ENCODE data around the gene CTSE. TPM values are rescaled to one million over a fixed set of nuclear protein-coding genes. Genes with fewer than 3 reads are reported as not detected.
"Not testable (repeated sequence)": the region's sequence is repeated elsewhere in the genome, so short reads cannot be mapped to it uniquely, and the experiment has no call there.

CTSE gene
- total and polyA plus RNA-seq, 2 of the 4 experiments (the other 2 are of a cell fraction) = not detected

DNA sequence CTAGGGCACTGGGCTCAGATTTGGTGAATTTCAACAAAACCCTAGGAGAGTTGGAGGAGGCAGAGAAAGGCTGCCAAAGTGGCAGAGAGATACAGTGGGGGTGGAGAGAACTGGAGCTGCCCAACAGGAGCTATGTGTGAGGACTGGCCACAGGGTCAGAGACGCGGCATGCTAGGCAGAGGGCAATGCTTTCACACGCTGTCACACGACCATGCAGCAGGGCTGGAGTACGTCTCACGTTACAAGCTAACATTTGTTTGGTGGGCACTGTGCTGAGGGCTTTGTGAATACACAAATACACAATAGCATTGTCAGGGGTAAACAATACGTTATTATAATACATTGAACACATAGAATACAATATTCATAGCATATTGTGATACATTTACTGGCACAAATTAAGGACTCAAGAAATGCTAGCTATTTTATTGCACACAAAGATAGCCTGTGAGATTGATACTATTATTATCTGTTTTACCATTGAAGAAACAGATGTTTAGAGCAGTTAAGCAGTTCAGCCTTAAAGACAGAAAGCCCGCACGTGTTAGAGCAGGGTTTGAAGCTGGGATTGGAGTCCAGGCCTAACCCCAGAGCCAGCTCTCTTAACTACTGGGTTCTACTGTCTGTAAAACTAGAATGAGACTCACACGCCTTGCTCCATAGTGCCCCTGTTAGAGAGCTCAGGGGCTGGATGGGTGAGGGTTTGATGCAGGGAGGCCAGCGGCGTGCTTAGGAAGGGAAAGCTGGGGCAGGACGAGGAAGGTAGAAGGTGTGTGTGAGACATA is 25.0 kb downstream of the CTSE start:
- no peaks in the 10 kb centered on the region for H3K9me3 ChIP-seq (ENCODE audit: control insufficient read depth, insufficient read depth, low read length)
- H4K8ac ChIP-seq (ENCODE audit: low read depth in 2 of 2, low read length in 2 of 2) = no peak overlapping the region
- peaks cover 22% of the 10 kb centered on the region for H3K4me1 ChIP-seq (ENCODE audit: control insufficient read depth, insufficient read depth, low read length)
- no peak overlapping the region for H3K23ac ChIP-seq (ENCODE audit: low read depth, low read length)
- no TSS peak for BruUV-seq (replicated peaks)
- H3K9me1 ChIP-seq (ENCODE audit: insufficient read depth, low read length) = peaks cover 11% of the 10 kb centered on the region
- H2BK120ac ChIP-seq (ENCODE audit: low read depth, low read length) = no peak overlapping the region
- no peak overlapping the region for H3K27ac ChIP-seq (ENCODE audit: insufficient read depth, low read length)
- ATAC-seq (ENCODE audit: low read depth) (no peak), DNase-seq (no peak)
- H3K27me3 ChIP-seq (ENCODE audit: control insufficient read depth, insufficient read depth, low read length) = no peaks in the 10 kb centered on the region
- H2BK5ac ChIP-seq (ENCODE audit: low read depth, low read length, poor library complexity, severe bottlenecking) = no peak overlapping the region
- CTCF ChIA-PET = interaction anchor here (1.4 to 1.8 kb wide), 2 partner anchors 14 to 21 kb away, joined by 3 to 5 read pairs; no protein-coding TSS in a partner anchor
- H2BK15ac ChIP-seq (ENCODE audit: low read depth, low read length) = no peak overlapping the region
- TF ChIP-seq RCOR1 (IDR thresholded peaks at IDR 0.05; ENCODE audit: insufficient replicate concordance, low read length) (no peak), POLR2A (IDR thresholded peaks at IDR 0.05; ENCODE audit: low read depth, low read length) (no peak), NFE2L2 (IDR thresholded peaks at IDR 0.05; ENCODE audit: low read depth, low read length) (no peak), BHLHE40 (IDR thresholded peaks at IDR 0.05; ENCODE audit: low read depth, low read length) (no peak), CHD1 (IDR thresholded peaks at IDR 0.05; ENCODE audit: low read depth, low read length) (no peak)
- WGBS, 2 experiments (ENCODE audit: extremely low coverage in 2 of 2, insufficient read length in 1 of 2) = no CpG with 5 or more reads among the region's 13 CpGs
- H3K9ac ChIP-seq (ENCODE audit: low read depth, low read length) = no peak overlapping the region
- dilution Hi-C loops (cut with HindIII; ENCODE audit: low sequenced_read_pairs, unreplicated experiment) = no loop called here
- POLR2A ChIA-PET (ENCODE audit: unreplicated experiment) = no interaction called here
- peak overlapping the region; percentile 66; the same call in 1 of the 2 replicates for H2AK5ac ChIP-seq (ENCODE audit: low read depth, low read length)
- no peak overlapping the region for H3K14ac ChIP-seq (replicated peaks; ENCODE audit: low read depth, low read length)
- H3K79me1 ChIP-seq (ENCODE audit: low read depth in 1 of 2, low read length in 2 of 2) = peaks cover 0 to 6% of the 10 kb centered on the region in 2 experiments; a peak in 1 of 4 replicates
- H2AK9ac ChIP-seq (replicated peaks; ENCODE audit: low read depth, low read length, poor library complexity) = no peak overlapping the region
- H4K91ac ChIP-seq (ENCODE audit: insufficient read depth, low read depth, low read length) = no peak overlapping the region
- H3K56ac ChIP-seq (ENCODE audit: extremely low read depth, insufficient read depth, low read length) = no peak overlapping the region
- intact Hi-C loops (cut with micrococcal nuclease) = no loop called here
- H3K4ac ChIP-seq (ENCODE audit: low read depth, low read length) = no peak overlapping the region
- H3K4me2 ChIP-seq (ENCODE audit: low read depth, low read length) = no peak overlapping the region
- H3K18ac ChIP-seq (ENCODE audit: low read depth, low read length) = no peak overlapping the region
- in situ Hi-C loops (cut with MboI; ENCODE audit: low sequenced_read_pairs) = no loop called here
- no peak overlapping the region for H2AFZ ChIP-seq (replicated peaks; ENCODE audit: low read length, poor library complexity)
- no peaks in the 10 kb centered on the region for H4K20me1 ChIP-seq (ENCODE audit: insufficient read depth, low read length)
- no peak overlapping the region for H4K5ac ChIP-seq (ENCODE audit: low read depth, low read length)
- no peak overlapping the region for H2BK20ac ChIP-seq (ENCODE audit: low read depth, low read length)
- no peak overlapping the region for H3K4me3 ChIP-seq (ENCODE audit: insufficient read depth, low read depth, low read length)
- 0 out of 2 replicates have a peak, but pooled peaks cover under 1% of the 10 kb centered on the region for H3K36me3 ChIP-seq (ENCODE audit: control insufficient read depth, insufficient read depth, low read length)

DNA sequence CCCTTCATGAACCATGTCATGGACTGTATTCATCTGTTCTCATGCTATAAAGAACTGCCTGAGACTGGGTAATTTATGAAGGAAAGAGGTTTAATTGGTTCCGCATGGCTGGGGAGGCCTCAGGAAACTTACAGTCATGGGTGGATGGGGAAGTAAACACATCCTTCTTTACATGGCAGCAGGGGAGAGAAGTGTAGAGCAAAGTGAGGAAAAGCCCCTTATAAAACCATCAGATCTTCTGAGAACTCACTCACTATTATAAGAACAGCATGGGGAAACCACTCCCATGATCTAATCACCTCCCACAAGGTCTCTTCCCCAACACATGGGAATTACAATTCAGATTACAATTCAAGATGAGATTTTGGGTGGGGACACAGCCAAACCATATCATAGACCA is 27.1 kb downstream of the CTSE start:
- H2AFZ ChIP-seq (replicated peaks; ENCODE audit: low read length, poor library complexity); dilution Hi-C loops (cut with HindIII; ENCODE audit: low sequenced_read_pairs, unreplicated experiment); H2BK120ac ChIP-seq (ENCODE audit: low read depth, low read length); H3K27ac ChIP-seq (ENCODE audit: insufficient read depth, low read length); H3K9ac ChIP-seq (ENCODE audit: low read depth, low read length); H3K4me2 ChIP-seq (ENCODE audit: low read depth, low read length); BruUV-seq (replicated peaks); CTCF ChIA-PET; H2BK5ac ChIP-seq (ENCODE audit: low read depth, low read length, poor library complexity, severe bottlenecking); H4K91ac ChIP-seq (ENCODE audit: insufficient read depth, low read depth, low read length); H3K4me3 ChIP-seq (ENCODE audit: insufficient read depth, low read depth, low read length); H3K9me1 ChIP-seq (ENCODE audit: insufficient read depth, low read length); H3K27me3 ChIP-seq (ENCODE audit: control insufficient read depth, insufficient read depth, low read length); H3K36me3 ChIP-seq (ENCODE audit: control insufficient read depth, insufficient read depth, low read length); H4K5ac ChIP-seq (ENCODE audit: low read depth, low read length); H2BK15ac ChIP-seq (ENCODE audit: low read depth, low read length); H3K23ac ChIP-seq (ENCODE audit: low read depth, low read length); H3K9me3 ChIP-seq (ENCODE audit: control insufficient read depth, insufficient read depth, low read length); H4K20me1 ChIP-seq (ENCODE audit: insufficient read depth, low read length); POLR2A ChIA-PET (ENCODE audit: unreplicated experiment); H2BK20ac ChIP-seq (ENCODE audit: low read depth, low read length); H3K14ac ChIP-seq (replicated peaks; ENCODE audit: low read depth, low read length); H3K56ac ChIP-seq (ENCODE audit: extremely low read depth, insufficient read depth, low read length); H3K79me1 ChIP-seq (ENCODE audit: low read depth in 1 of 2, low read length in 2 of 2); DNase-seq; H2AK5ac ChIP-seq (ENCODE audit: low read depth, low read length); H2AK9ac ChIP-seq (replicated peaks; ENCODE audit: low read depth, low read length, poor library complexity); H3K4ac ChIP-seq (ENCODE audit: low read depth, low read length); H3K18ac ChIP-seq (ENCODE audit: low read depth, low read length); H4K8ac ChIP-seq (ENCODE audit: low read depth in 2 of 2, low read length in 2 of 2); in situ Hi-C loops (cut with MboI; ENCODE audit: low sequenced_read_pairs); ATAC-seq (ENCODE audit: low read depth); intact Hi-C loops (cut with micrococcal nuclease): not testable (repeated sequence)
- no CpG with 5 or more reads among the region's 1 CpG for WGBS, 2 experiments (ENCODE audit: extremely low coverage in 2 of 2, insufficient read length in 1 of 2)
- peaks cover 13% of the 10 kb centered on the region for H3K4me1 ChIP-seq (ENCODE audit: control insufficient read depth, insufficient read depth, low read length)
